Mucosa of rectum (tissue), 2 donors: ENCODE data around the gene NAT8L.

ENCODE experiments used
- H3K27ac ChIP-seq, 2 donors: one replicate each; pipeline ENCODE4 v1.7.0; 2013; ENCODE audit warnings: inconsistent platforms in 2 of 2, low read depth in 2 of 2, low read length in 2 of 2
- H3K27me3 ChIP-seq, 2 donors: one replicate each; pipeline ENCODE4 v1.7.0; 2013; ENCODE audit warnings: low read length in 2 of 2; ENCODE audit not compliant: control insufficient read depth in 2 of 2, insufficient read depth in 2 of 2
- H3K36me3 ChIP-seq, 2 donors: one replicate each; pipeline ENCODE4 v1.7.0; 2013; ENCODE audit warnings: low read length in 2 of 2; ENCODE audit not compliant: control insufficient read depth in 2 of 2, insufficient read depth in 2 of 2
- H3K4me1 ChIP-seq, 2 donors: one replicate each; pipeline ENCODE4 v1.7.0; 2013; ENCODE audit warnings: low read length in 2 of 2, mild to moderate bottlenecking in 1 of 2; ENCODE audit not compliant: control insufficient read depth in 2 of 2, insufficient read depth in 2 of 2
- H3K4me3 ChIP-seq, 2 donors: one replicate each; pipeline ENCODE4 v1.7.0; 2013; ENCODE audit warnings: low read length in 2 of 2
- H3K9ac ChIP-seq, 2 donors: one replicate each; pipeline ENCODE4 v1.7.0; 2013; ENCODE audit warnings: low read length in 2 of 2, low read depth in 1 of 2, mild to moderate bottlenecking in 1 of 2
- H3K9me3 ChIP-seq, 2 donors: one replicate each; pipeline ENCODE4 v1.7.0; 2013; ENCODE audit warnings: low read length in 2 of 2; ENCODE audit not compliant: control insufficient read depth in 2 of 2
- donor health status: healthy.
- donor health status: Normal muscosa, but diverticular disease.

Gene NAT8L

GRCh38 chr4:2094545-2094944 is 35.4 kb downstream of the NAT8L start:
- Histone ChIP-seq H3K9me3 (no peaks in the 10 kb centered on the region), H3K9ac (no peak overlapping the region), H3K36me3 (no peaks in the 10 kb centered on the region), H3K27me3 (no peaks in the 10 kb centered on the region), H3K4me3 (no peak overlapping the region), H3K27ac (no peak overlapping the region), H3K4me1 (no peaks in the 10 kb centered on the region)

GRCh38 chr4:2095236-2096072 is 36.3 kb downstream of the NAT8L start:
- Histone ChIP-seq H3K4me3 (no peak overlapping the region), H3K4me1 (no peaks in the 10 kb centered on the region), H3K27me3 (no peaks in the 10 kb centered on the region), H3K27ac (no peak overlapping the region), H3K9ac (no peak overlapping the region), H3K9me3 (no peaks in the 10 kb centered on the region), H3K36me3 (no peaks in the 10 kb centered on the region)

- Histone ChIP-seq H3K9me3 (no peaks in the 10 kb centered on the region), H3K27ac (no peak overlapping the region), H3K36me3 (no peaks in the 10 kb centered on the region), H3K4me1 (no peaks in the 10 kb centered on the region), H3K27me3 (no peaks in the 10 kb centered on the region), H3K9ac (no peak overlapping the region), H3K4me3 (no peak overlapping the region)
Observed at GRCh38 chr4:2096073-2096609, 37.0 kb downstream of the NAT8L start.

GRCh38 chr4:2101346-2102044 is 42.4 kb downstream of the NAT8L start:
- H3K4me3 ChIP-seq: no peak overlapping the region
- H3K36me3 ChIP-seq: no peaks in the 10 kb centered on the region
- H3K4me1 ChIP-seq: no peaks in the 10 kb centered on the region
- H3K9me3 ChIP-seq: peaks cover 0 to 6% of the 10 kb centered on the region in 2 donors
- no peak overlapping the region for H3K9ac ChIP-seq
- no peak overlapping the region for H3K27ac ChIP-seq
- H3K27me3 ChIP-seq: no peaks in the 10 kb centered on the region

GRCh38 chr4:2102045-2102883 is 43.1 kb downstream of the NAT8L start:
- H3K27me3 ChIP-seq: no peaks in the 10 kb centered on the region
- H3K4me1 ChIP-seq: no peaks in the 10 kb centered on the region
- H3K36me3 ChIP-seq: no peaks in the 10 kb centered on the region
- peaks cover 0 to 6% of the 10 kb centered on the region in 2 donors for H3K9me3 ChIP-seq
- no peak overlapping the region for H3K9ac ChIP-seq
- H3K4me3 ChIP-seq: no peak overlapping the region
- H3K27ac ChIP-seq: no peak overlapping the region

GRCh38 chr4:2103127-2103842 is 44.2 kb downstream of the NAT8L start:
- Histone ChIP-seq H3K9me3 (peaks cover 0 to 6% of the 10 kb centered on the region in 2 donors), H3K27ac (no peak overlapping the region), H3K4me1 (no peaks in the 10 kb centered on the region), H3K27me3 (peaks cover 0 to 2% of the 10 kb centered on the region in 2 donors), H3K9ac (no peak overlapping the region), H3K4me3 (no peak overlapping the region), H3K36me3 (no peaks in the 10 kb centered on the region)

- no peak overlapping the region for H3K27ac ChIP-seq
- H3K27me3 ChIP-seq: peaks cover 0 to 4% of the 10 kb centered on the region in 2 donors
- no peak overlapping the region for H3K9ac ChIP-seq
- no peak overlapping the region for H3K4me3 ChIP-seq
- peaks cover 0 to 6% of the 10 kb centered on the region in 2 donors for H3K9me3 ChIP-seq
- no peaks in the 10 kb centered on the region for H3K36me3 ChIP-seq
- no peaks in the 10 kb centered on the region for H3K4me1 ChIP-seq
Observed at GRCh38 chr4:2103843-2104547, 44.9 kb downstream of the NAT8L start.

GRCh38 chr4:2104556-2105345 is 45.6 kb downstream of the NAT8L start:
- Histone ChIP-seq H3K4me1 (no peaks in the 10 kb centered on the region), H3K36me3 (no peaks in the 10 kb centered on the region), H3K9ac (no peak overlapping the region), H3K27ac (no peak overlapping the region), H3K27me3 (peaks cover 0 to 4% of the 10 kb centered on the region in 2 donors), H3K9me3 (peaks cover 0 to 6% of the 10 kb centered on the region in 2 donors), H3K4me3 (no peak overlapping the region)
